ENCODE measurements around the gene VPS37D.
"Not testable (repeated sequence)": the region's sequence is repeated elsewhere in the genome, so short reads cannot be mapped to it uniquely, and the experiment has no call there.

VPS37D gene

GRCh38 chr7:73718905-73719805 is 51.5 kb downstream of the VPS37D start, which contains the start of gene STX1A:
Gene STX1A (minus strand): TSS chr7:73719669. CDS start chr7:73719631, 38 bp downstream.
- H2AK5ac ChIP-seq (ENCODE audit: low read length, severe bottlenecking) = no peak within 1 kb of the TSS
- H3K9me3 ChIP-seq (ENCODE audit: control insufficient read depth, low read length) = no peaks in the 10 kb centered on the region
- peaks cover 7 to 10% of the 10 kb centered on the region in 2 experiments for H3K36me3 ChIP-seq (ENCODE audit: control insufficient read depth in 1 of 2, insufficient read depth in 2 of 2, low read depth in 1 of 2, low read length in 2 of 2)
- peak within 1 kb of the TSS; percentile 95 for H3K4me2 ChIP-seq (ENCODE audit: low read length, poor library complexity, severe bottlenecking)
- H2BK15ac ChIP-seq (ENCODE audit: low read depth, poor library complexity, severe bottlenecking) = peak within 1 kb of the TSS; percentile 100
- H3K27me3 ChIP-seq (ENCODE audit: control insufficient read depth in 1 of 2, insufficient read depth in 1 of 2, low read length in 2 of 2) = no peaks in the 10 kb centered on the region
- H2BK5ac ChIP-seq (ENCODE audit: low read depth, low read length, poor library complexity, severe bottlenecking) = peak within 1 kb of the TSS; percentile 68
- DNase-seq = peak; percentile 67
- H4K8ac ChIP-seq (ENCODE audit: low read length) = peak within 1 kb of the TSS; percentile 83
- H3K18ac ChIP-seq (ENCODE audit: low read depth in 1 of 2, low read length in 2 of 2) = peak within 1 kb of the TSS; percentile 75 to 87
- peak within 1 kb of the TSS; percentile 86 to 89 for H3K4me3 ChIP-seq (ENCODE audit: insufficient read depth in 1 of 2, low read depth in 1 of 2, low read length in 2 of 2)
- no peak within 1 kb of the TSS for H2AFZ ChIP-seq (ENCODE audit: low read depth, low read length)
- peak within 1 kb of the TSS in 1 of 2 experiments; percentile 76 for H3K14ac ChIP-seq (ENCODE audit: low read length in 2 of 2)
- WGBS = 3% methylated on average over 33 of the region's 96 CpGs
- peak within 1 kb of the TSS; percentile 56 to 88 for H3K23ac ChIP-seq (ENCODE audit: low read length in 2 of 2)
- H3K4ac ChIP-seq (ENCODE audit: low read depth in 1 of 2, low read length in 2 of 2) = peak within 1 kb of the TSS; percentile 60 to 96
- peak within 1 kb of the TSS; percentile 88 for H3K9ac ChIP-seq (ENCODE audit: low read length)
- no peaks in the 10 kb centered on the region for H3K79me1 ChIP-seq (replicated peaks; ENCODE audit: low read length, poor library complexity, severe bottlenecking)
- H4K91ac ChIP-seq (ENCODE audit: low read length) = peak within 1 kb of the TSS; percentile 61
- peaks cover 41% of the 10 kb centered on the region for H3K4me1 ChIP-seq (ENCODE audit: control insufficient read depth, insufficient read depth, low read depth, low read length)
- H2BK12ac ChIP-seq (ENCODE audit: low read length in 2 of 2) = peak within 1 kb of the TSS in 1 of 2 experiments; percentile 70
- peak within 1 kb of the TSS; percentile 83 for H2BK120ac ChIP-seq (ENCODE audit: low read depth, low read length)
- H3K27ac ChIP-seq (ENCODE audit: low read length, poor library complexity, severe bottlenecking) = peak within 1 kb of the TSS; percentile 50

GRCh38 chr7:73719806-73720169 is 52.2 kb downstream of the VPS37D start:
- Histone ChIP-seq H3K4me3 (ENCODE audit: insufficient read depth in 1 of 2, low read depth in 1 of 2, low read length in 2 of 2) (peak overlapping the region; percentile 48 to 71), H2BK5ac (ENCODE audit: low read depth, low read length, poor library complexity, severe bottlenecking) (no peak overlapping the region), H3K4ac (ENCODE audit: low read depth in 1 of 2, low read length in 2 of 2) (no peak overlapping the region), H2BK120ac (ENCODE audit: low read depth, low read length) (no peak overlapping the region), H4K8ac (ENCODE audit: low read length) (no peak overlapping the region), H3K14ac (ENCODE audit: low read length in 2 of 2) (no peak overlapping the region), H4K91ac (ENCODE audit: low read length) (no peak overlapping the region), H3K9me3 (ENCODE audit: control insufficient read depth, low read length) (no peaks in the 10 kb centered on the region), H2AFZ (ENCODE audit: low read depth, low read length) (no peak overlapping the region), H3K27ac (ENCODE audit: low read length, poor library complexity, severe bottlenecking) (no peak overlapping the region), H3K4me1 (ENCODE audit: control insufficient read depth, insufficient read depth, low read depth, low read length) (peaks cover 41% of the 10 kb centered on the region), H3K18ac (ENCODE audit: low read depth in 1 of 2, low read length in 2 of 2) (no peak overlapping the region), H3K4me2 (ENCODE audit: low read length, poor library complexity, severe bottlenecking) (peak overlapping the region; percentile 95), H3K9ac (ENCODE audit: low read length) (peak overlapping the region; percentile 4), H3K23ac (ENCODE audit: low read length in 2 of 2) (no peak overlapping the region), H3K36me3 (ENCODE audit: control insufficient read depth in 1 of 2, insufficient read depth in 2 of 2, low read depth in 1 of 2, low read length in 2 of 2) (peaks cover 5 to 7% of the 10 kb centered on the region in 2 experiments), H2AK5ac (ENCODE audit: low read length, severe bottlenecking) (no peak overlapping the region), H3K79me1 (replicated peaks; ENCODE audit: low read length, poor library complexity, severe bottlenecking) (no peaks in the 10 kb centered on the region), H2BK15ac (ENCODE audit: low read depth, poor library complexity, severe bottlenecking) (no peak overlapping the region), H2BK12ac (ENCODE audit: low read length in 2 of 2) (no peak overlapping the region), H3K27me3 (ENCODE audit: control insufficient read depth in 1 of 2, insufficient read depth in 1 of 2, low read length in 2 of 2) (no peaks in the 10 kb centered on the region)
- DNase-seq = peak; percentile 26
- WGBS = 35% methylated on average over 5 of the region's 16 CpGs

- not testable (repeated sequence) for H2BK120ac ChIP-seq (ENCODE audit: low read depth, low read length); H3K4ac ChIP-seq (ENCODE audit: low read depth in 1 of 2, low read length in 2 of 2)
- 95% methylated on average over 9 of the region's 9 CpGs for whole genome bisulfite sequencing
These were observed 52.8 kb downstream of the VPS37D start for GRCh38 chr7:73720443-73720842.

GRCh38 chr7:73721377-73721817 is 53.8 kb downstream of the VPS37D start:
- peaks cover 0 to 3% of the 10 kb centered on the region in 2 experiments for H3K27me3 ChIP-seq (ENCODE audit: control insufficient read depth in 1 of 2, insufficient read depth in 1 of 2, low read length in 2 of 2)
- H3K27ac ChIP-seq (ENCODE audit: low read length, poor library complexity, severe bottlenecking) = no peak overlapping the region
- 66% methylated on average over 3 of the region's 3 CpGs for WGBS
- peak overlapping the region in 1 of 2 experiments; percentile 13 for H3K4ac ChIP-seq (ENCODE audit: low read depth in 1 of 2, low read length in 2 of 2)
- peaks cover 29% of the 10 kb centered on the region for H3K4me1 ChIP-seq (ENCODE audit: control insufficient read depth, insufficient read depth, low read depth, low read length)
- peaks cover 2 to 5% of the 10 kb centered on the region in 2 experiments for H3K36me3 ChIP-seq (ENCODE audit: control insufficient read depth in 1 of 2, insufficient read depth in 2 of 2, low read depth in 1 of 2, low read length in 2 of 2)
- no peak overlapping the region for H4K8ac ChIP-seq (ENCODE audit: low read length)
- H3K18ac ChIP-seq (ENCODE audit: low read depth in 1 of 2, low read length in 2 of 2) = no peak overlapping the region
- no peak overlapping the region for H2AK5ac ChIP-seq (ENCODE audit: low read length, severe bottlenecking)
- no peak overlapping the region for H3K23ac ChIP-seq (ENCODE audit: low read length in 2 of 2)
- H3K9ac ChIP-seq (ENCODE audit: low read length) = no peak overlapping the region
- no peaks in the 10 kb centered on the region for H3K9me3 ChIP-seq (ENCODE audit: control insufficient read depth, low read length)
- H3K79me1 ChIP-seq (replicated peaks; ENCODE audit: low read length, poor library complexity, severe bottlenecking) = no peaks in the 10 kb centered on the region
- H2BK120ac ChIP-seq (ENCODE audit: low read depth, low read length) = no peak overlapping the region
- DNase-seq = no peak
- H3K4me2 ChIP-seq (ENCODE audit: low read length, poor library complexity, severe bottlenecking) = no peak overlapping the region
- no peak overlapping the region for H2BK15ac ChIP-seq (ENCODE audit: low read depth, poor library complexity, severe bottlenecking)
- no peak overlapping the region for H2AFZ ChIP-seq (ENCODE audit: low read depth, low read length)
- no peak overlapping the region for H3K4me3 ChIP-seq (ENCODE audit: insufficient read depth in 1 of 2, low read depth in 1 of 2, low read length in 2 of 2)
- H2BK12ac ChIP-seq (ENCODE audit: low read length in 2 of 2) = no peak overlapping the region
- no peak overlapping the region for H4K91ac ChIP-seq (ENCODE audit: low read length)
- no peak overlapping the region for H3K14ac ChIP-seq (ENCODE audit: low read length in 2 of 2)
- H2BK5ac ChIP-seq (ENCODE audit: low read depth, low read length, poor library complexity, severe bottlenecking) = no peak overlapping the region

More at GRCh38 chr7:73720443-73720842, 52.8 kb downstream of the VPS37D start:
- not testable (repeated sequence) for H3K79me1 ChIP-seq (replicated peaks; ENCODE audit: low read length, poor library complexity, severe bottlenecking); H3K4me2 ChIP-seq (ENCODE audit: low read length, poor library complexity, severe bottlenecking); DNase-seq; H2AFZ ChIP-seq (ENCODE audit: low read depth, low read length); H2AK5ac ChIP-seq (ENCODE audit: low read length, severe bottlenecking); H3K18ac ChIP-seq (ENCODE audit: low read depth in 1 of 2, low read length in 2 of 2); H3K4me3 ChIP-seq (ENCODE audit: insufficient read depth in 1 of 2, low read depth in 1 of 2, low read length in 2 of 2); H3K23ac ChIP-seq (ENCODE audit: low read length in 2 of 2); H3K27ac ChIP-seq (ENCODE audit: low read length, poor library complexity, severe bottlenecking); H3K27me3 ChIP-seq (ENCODE audit: control insufficient read depth in 1 of 2, insufficient read depth in 1 of 2, low read length in 2 of 2); H4K8ac ChIP-seq (ENCODE audit: low read length); H3K9me3 ChIP-seq (ENCODE audit: control insufficient read depth, low read length); H4K91ac ChIP-seq (ENCODE audit: low read length); H2BK12ac ChIP-seq (ENCODE audit: low read length in 2 of 2); H2BK15ac ChIP-seq (ENCODE audit: low read depth, poor library complexity, severe bottlenecking); H3K36me3 ChIP-seq (ENCODE audit: control insufficient read depth in 1 of 2, insufficient read depth in 2 of 2, low read depth in 1 of 2, low read length in 2 of 2); H3K9ac ChIP-seq (ENCODE audit: low read length); H2BK5ac ChIP-seq (ENCODE audit: low read depth, low read length, poor library complexity, severe bottlenecking); H3K14ac ChIP-seq (ENCODE audit: low read length in 2 of 2)
- H3K4me1 ChIP-seq (ENCODE audit: control insufficient read depth, insufficient read depth, low read depth, low read length) = peaks cover 38% of the 10 kb centered on the region
